ENCODE data around the gene GNAO1.

The GNAO1 gene

GRCh38 chr16:56315955-56316354 lies 124.7 kb downstream of the GNAO1 start:
- DNase-seq, result no peak

- DNase-seq, result no peak
Observed at GRCh38 chr16:56316545-56316944, 125.3 kb downstream of the GNAO1 start.

- DNase-seq, result peak; percentile 44
Observed at GRCh38 chr16:56317998-56318826, 126.9 kb downstream of the GNAO1 start.

- DNase-seq, result no peak
Observed at GRCh38 chr16:56318827-56319140, 127.5 kb downstream of the GNAO1 start.

GRCh38 chr16:56319376-56319775 lies 128.1 kb downstream of the GNAO1 start:
- DNase-seq, result no peak

DNA sequence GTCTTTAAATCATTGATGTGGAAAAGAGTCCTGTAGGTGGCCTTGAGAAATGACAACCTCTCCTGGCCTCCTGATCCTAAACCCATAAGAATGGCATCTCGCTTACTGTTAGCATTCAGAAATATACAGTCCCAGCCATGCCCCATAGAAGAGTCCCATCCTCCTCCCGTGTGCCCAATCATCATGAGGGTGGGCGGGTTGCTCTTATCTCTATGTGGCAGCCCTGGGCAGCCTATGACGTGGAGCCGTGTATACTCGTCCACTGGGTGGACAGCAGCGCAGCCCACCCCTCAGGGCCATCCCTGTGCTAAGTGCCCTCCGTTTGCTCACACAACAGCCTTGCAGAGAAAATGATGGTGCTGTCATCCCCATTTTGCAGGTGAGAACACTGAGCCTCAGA lies 128.8 kb downstream of the GNAO1 start:
- no peak for DNase-seq

- no peak for DNase-seq
Observed at GRCh38 chr16:56320811-56321558, 129.7 kb downstream of the GNAO1 start.

DNA sequence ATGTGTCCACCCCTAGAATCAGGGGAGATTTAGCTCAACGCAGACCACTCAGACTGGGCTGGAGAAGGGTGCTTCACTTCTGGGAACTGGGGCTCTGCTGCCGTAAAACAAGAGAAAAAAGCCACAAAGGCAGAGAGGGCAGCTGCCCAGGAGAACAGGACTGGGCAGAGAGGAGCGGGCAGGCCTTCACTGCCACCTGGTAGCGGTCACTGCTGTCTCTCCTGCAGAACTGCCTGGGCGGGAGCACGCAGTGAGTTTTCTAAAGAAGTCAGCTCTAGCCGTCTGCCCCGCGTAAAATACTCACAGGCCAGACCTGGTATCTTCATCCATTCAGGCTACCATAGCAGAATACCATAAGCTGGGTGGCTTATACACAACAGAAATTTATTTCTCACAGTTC lies 130.3 kb downstream of the GNAO1 start:
- DNase-seq, result no peak

- no peak for DNase-seq
Observed at GRCh38 chr16:56324406-56324805, 133.1 kb downstream of the GNAO1 start.

DNA sequence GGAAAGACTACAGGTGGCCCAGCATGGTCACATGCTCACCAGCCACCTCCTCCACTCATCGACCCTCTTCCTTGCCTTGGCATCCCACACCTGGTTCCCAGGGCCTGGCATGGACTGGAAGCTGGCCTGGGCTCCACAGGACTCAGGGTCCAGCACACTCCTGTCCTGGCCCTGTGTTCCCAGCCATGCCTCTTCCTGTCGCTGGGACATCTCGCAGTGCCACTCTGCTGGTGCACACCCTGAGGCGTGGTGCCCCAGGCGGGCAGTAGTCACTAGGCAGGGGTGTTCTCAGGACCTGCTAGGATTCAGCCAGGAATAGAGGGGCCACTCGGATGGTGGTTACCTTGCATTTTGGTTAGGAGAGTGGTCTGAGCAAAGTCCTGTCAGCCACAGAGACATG lies 134.7 kb downstream of the GNAO1 start:
- no peak for DNase-seq

DNA sequence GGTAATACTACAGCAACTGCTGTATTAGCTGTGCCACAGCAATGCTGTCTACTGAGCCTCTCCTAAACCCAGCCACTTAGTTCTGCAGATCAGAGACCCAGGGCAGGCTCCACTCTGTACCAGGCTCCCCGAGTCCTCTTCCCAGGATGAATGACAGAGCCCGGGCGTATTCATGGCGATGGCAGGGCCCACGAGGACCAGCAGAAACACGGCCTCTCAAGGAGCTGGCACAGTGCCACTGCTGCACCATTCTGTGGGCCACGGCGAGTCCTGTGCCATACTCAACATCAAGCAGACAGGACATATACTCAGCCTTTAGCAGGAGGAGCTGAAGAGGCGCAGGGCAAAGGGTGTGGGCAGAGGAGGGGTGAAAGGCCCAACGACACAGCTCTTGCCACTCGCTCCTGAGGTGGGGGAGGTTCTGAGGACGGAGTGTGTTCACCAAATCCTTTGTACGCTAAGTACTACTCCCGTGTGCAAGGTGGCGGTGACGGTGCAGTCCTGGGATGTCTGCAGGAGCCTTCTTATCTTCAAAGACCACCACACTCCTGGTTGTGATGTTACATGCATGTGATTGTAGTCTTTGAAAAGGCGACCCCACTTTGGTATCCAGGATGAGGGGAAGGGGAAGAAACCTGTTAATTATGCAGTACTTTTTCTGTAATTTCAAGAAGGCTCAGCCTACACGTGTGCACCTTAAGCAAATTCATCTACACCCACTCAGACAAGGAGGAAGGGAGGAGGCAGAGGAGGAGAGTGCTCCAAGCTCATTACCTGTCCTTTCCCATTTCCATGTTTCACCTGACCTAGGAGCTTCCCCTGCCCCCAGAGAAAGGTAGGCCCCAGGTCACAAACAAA lies 136.0 kb downstream of the GNAO1 start:
- DNase-seq, result no peak

GRCh38 chr16:56327929-56328258 lies 136.6 kb downstream of the GNAO1 start:
- DNase-seq, result no peak

DNA sequence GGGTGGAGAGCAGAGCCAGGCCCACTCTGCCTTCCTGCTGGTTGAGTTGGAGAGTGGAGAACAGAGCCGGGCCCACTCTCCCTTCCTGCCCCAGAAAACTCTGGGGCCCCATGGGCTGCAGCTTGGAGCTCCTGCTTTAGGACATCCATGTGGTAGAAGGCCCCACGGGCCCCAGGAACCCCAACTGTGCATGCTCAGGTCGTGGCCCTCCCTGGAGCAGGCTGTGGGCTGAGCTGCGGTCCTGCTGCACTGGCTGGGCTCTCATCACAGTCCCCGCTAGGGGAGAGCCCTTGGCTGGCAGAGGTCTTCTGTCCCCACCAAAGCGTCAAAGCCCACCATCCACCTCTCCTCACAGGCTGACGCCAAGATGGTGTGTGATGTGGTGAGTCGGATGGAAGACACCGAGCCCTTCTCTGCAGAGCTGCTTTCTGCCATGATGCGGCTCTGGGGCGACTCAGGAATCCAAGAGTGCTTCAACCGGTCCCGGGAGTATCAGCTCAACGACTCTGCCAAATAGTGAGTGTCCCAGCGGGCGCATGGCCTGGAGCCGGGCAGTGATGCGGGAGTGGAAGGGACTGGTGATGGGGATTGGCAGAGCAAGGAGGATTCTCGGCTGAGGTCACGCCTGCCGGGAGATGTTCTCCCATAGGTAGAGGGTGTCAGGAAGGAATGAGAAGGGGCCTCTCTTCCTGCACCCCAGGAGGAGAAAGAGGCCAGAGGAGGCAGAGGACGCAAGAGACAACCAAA lies 137.2 kb downstream of the GNAO1 start:
- DNase-seq, result no peak

GRCh38 chr16:56329887-56330286 lies 138.6 kb downstream of the GNAO1 start:
- no peak for DNase-seq

DNA sequence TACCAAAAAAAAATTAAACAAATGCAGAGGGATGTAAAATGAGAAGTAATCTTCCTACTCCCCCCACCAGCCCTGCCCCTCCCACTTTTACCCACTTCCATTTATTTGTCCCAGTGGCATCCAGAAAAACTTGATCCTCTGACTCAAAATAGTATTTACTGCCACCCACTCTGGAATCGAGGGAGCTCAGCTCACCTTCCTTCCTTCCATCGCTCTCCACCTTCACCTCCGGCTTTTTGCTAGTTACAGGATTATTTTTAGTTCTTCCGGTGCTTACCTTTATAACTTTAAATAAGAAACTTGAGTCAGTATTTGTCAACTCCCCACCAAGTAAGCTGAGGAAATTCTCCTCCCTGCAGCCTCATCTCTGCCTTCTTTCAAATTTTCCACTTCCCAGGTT lies 139.2 kb downstream of the GNAO1 start:
- no peak for DNase-seq

- no peak for DNase-seq
Observed at GRCh38 chr16:56331399-56331798, 140.1 kb downstream of the GNAO1 start.

- no peak for DNase-seq
Observed at GRCh38 chr16:56331915-56332314, 140.6 kb downstream of the GNAO1 start.

GRCh38 chr16:56332464-56333079 lies 141.3 kb downstream of the GNAO1 start:
- no peak for DNase-seq

DNA sequence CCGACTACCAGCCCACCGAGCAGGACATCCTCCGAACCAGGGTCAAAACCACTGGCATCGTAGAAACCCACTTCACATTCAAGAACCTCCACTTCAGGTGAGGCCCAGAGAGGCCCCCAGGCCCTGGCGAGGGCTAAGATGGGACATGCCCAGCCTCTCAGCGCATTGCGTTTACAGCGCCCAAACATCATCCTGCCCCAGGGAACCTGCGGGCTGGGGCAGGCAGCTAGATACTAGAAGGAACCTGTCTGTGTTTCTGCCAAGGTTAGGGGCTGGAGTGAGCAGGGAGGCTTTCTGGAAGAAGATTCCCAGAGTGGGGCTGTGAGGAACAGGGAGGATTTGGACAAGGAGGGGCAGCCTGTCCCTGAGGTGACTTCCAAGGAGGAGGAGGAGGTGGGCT lies 143.5 kb downstream of the GNAO1 start:
- no peak for DNase-seq

DNA sequence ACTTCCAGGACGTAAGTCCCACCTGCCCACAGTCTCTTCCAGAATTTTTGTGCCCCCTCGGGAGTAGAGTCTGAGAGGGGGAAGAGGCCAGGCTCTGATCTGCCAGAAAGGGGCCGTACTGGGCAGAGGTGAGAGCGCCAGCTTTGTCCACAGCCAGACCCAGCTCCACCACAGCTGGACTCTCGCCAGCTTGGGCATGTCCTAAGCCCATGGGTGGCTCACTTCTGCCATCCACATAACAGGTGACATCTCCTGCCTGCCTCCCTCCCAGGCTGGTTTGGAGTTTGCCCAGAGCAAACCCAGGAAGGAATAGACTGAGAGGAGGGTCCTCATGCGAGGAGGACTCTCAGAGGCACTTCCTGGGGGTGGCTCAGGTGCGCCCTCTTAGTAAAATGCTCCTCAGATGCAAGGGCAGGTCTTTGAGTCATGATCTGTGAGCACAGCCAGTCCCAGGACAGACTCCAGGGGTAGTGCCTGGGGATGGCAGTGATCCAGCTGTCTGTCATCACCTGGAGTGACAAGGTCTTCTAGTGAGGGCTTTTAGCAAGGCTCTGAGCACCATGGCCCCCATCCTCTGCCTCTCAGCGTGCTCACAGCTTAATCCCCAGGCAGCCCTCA lies 144.9 kb downstream of the GNAO1 start:
- no peak for DNase-seq

DNA sequence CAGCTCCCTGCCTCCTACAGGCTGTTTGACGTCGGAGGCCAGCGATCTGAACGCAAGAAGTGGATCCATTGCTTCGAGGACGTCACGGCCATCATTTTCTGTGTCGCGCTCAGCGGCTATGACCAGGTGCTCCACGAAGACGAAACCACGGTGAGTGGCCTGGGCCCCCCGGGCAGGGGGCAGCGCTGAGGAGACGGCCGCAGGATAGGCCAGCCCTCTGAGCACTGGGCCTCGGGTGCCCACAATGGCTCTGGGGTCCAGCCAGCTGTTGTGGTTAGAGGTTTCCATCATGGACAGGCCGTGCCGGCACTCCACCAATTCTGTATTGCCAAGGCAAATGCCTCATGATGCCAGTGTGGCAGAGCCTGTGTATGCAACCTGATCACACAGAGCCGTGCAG lies 145.4 kb downstream of the GNAO1 start:
- DNase-seq, result no peak
